Neural progenitor cell (in vitro differentiated cells): ENCODE results near the gene SCUBE2. TPM values are rescaled to one million over a fixed set of nuclear protein-coding genes. Genes with fewer than 3 reads are reported as not detected.
A peak's percentile ranks its signal among the peaks of the same experiment; 100 is the strongest.

ENCODE experiments used
- DNase-seq: peaks from one replicate; pipeline ENCODE4 v3.0.0-alpha.2; 2016; ENCODE audit warnings: low spot score
- H2AFZ ChIP-seq: fragments of 200-600 bp; sonication (generic); replicated peaks from 2 replicates; pipeline ENCODE4 v1.6.1; 2016; ENCODE audit warnings: antibody characterized with exemption
- H3F3A ChIP-seq: fragments of 200-600 bp; sonication (generic); 2 replicates; pipeline ENCODE4 v1.6.1; 2016; ENCODE audit warnings: antibody characterized with exemption, low read depth
- H3K27ac ChIP-seq: fragments of 200-600 bp; sonication (generic); 2 replicates; pipeline ENCODE4 v1.5.1; 2016; ENCODE audit warnings: mild to moderate bottlenecking
- H3K27me3 ChIP-seq: fragments of 200-600 bp; sonication (generic); 2 replicates; pipeline ENCODE4 v1.6.1; 2016; ENCODE audit warnings: mild to moderate bottlenecking, moderate library complexity
- H3K36me3 ChIP-seq: fragments of 200-600 bp; sonication (generic); 2 replicates; pipeline ENCODE4 v1.5.1; 2016
- H3K4me1 ChIP-seq: fragments of 200-600 bp; sonication (generic); 2 replicates; pipeline ENCODE4 v1.6.1; 2016; ENCODE audit warnings: mixed run types
- H3K4me2 ChIP-seq: fragments of 200-600 bp; sonication (generic); 2 replicates; pipeline ENCODE4 v1.6.1; 2016
- H3K4me3 ChIP-seq: fragments of 200-600 bp; sonication (generic); 2 replicates; pipeline ENCODE4 v1.5.1; 2016
- H3K79me2 ChIP-seq: fragments of 200-600 bp; sonication (generic); 2 replicates; pipeline ENCODE4 v1.6.1; 2016; ENCODE audit warnings: low read depth
- H3K9ac ChIP-seq: fragments of 200-600 bp; sonication (generic); 2 replicates; pipeline ENCODE4 v1.6.1; 2016
- H3K9me3 ChIP-seq: fragments of 200-600 bp; sonication (generic); 2 replicates; pipeline ENCODE4 v1.5.1; 2016; ENCODE audit warnings: low read depth
- H4K20me1 ChIP-seq: fragments of 200-600 bp; sonication (generic); 2 replicates; pipeline ENCODE4 v1.6.1; 2016; ENCODE audit warnings: low read depth
- H3K27ac Mint-ChIP-seq: 3 replicates; pipeline ENCODE4 v1.8.0; 2021; ENCODE audit warnings: mixed read lengths
- H3K27me3 Mint-ChIP-seq: 2 replicates; pipeline ENCODE4 v1.8.0; 2022; ENCODE audit warnings: low read depth, mild to moderate bottlenecking, inconsistent platforms, moderate library complexity, mixed read lengths; ENCODE audit not compliant: insufficient read depth
- H3K36me3 Mint-ChIP-seq: 3 replicates; pipeline ENCODE4 v1.8.0; 2021; ENCODE audit warnings: mixed read lengths
- H3K4me1 Mint-ChIP-seq: 3 replicates; pipeline ENCODE4 v1.8.0; 2021; ENCODE audit warnings: mixed read lengths
- H3K4me3 Mint-ChIP-seq: 3 replicates; pipeline ENCODE4 v1.8.0; 2021; ENCODE audit warnings: mild to moderate bottlenecking, moderate library complexity, mixed read lengths
- H3K9me3 Mint-ChIP-seq: 3 replicates; pipeline ENCODE4 v1.8.0; 2020; ENCODE audit warnings: mixed read lengths
- CTCF ChIP-seq: fragments of 200-600 bp; sonication (generic); IDR thresholded peaks from 2 replicates; pipeline ENCODE4 v1.5.1; 2017; ENCODE audit warnings: antibody characterized with exemption, mild to moderate bottlenecking
- EZH2 ChIP-seq: fragments of 200-600 bp; sonication (generic); IDR thresholded peaks from 2 replicates; pipeline ENCODE4 v1.6.1; 2017; ENCODE audit warnings: antibody characterized with exemption, mild to moderate bottlenecking, moderate library complexity
- EZH2phosphoT487 ChIP-seq: fragments of 200-600 bp; sonication (generic); IDR thresholded peaks from 2 replicates; pipeline ENCODE4 v1.6.1; 2017; ENCODE audit warnings: antibody characterized with exemption
- total RNA-seq: library from RNA; depleted of rRNA; stranded (reverse); fragments of >200 nt; gene quantifications from 2 replicates; pipeline ENCODE4 v1.2.3, GENCODE V29; 2015; ENCODE audit warnings: low replicate concordance

SCUBE2 gene
- total RNA-seq, 1 donor from 2014 or later = 42.1 TPM

GRCh38 chr11:9092853-9093778 lies 1.7 kb upstream of the SCUBE2 start:
- Histone ChIP-seq H3K79me2 (no peaks in the 10 kb centered on the region), H3F3A (peaks cover 17% of the 10 kb centered on the region), H4K20me1 (no peaks in the 10 kb centered on the region), H3K4me1 (peaks cover 22% of the 10 kb centered on the region), H3K9me3 (no peaks in the 10 kb centered on the region), H3K27me3 (peaks cover 48% of the 10 kb centered on the region), H3K36me3 (no peaks in the 10 kb centered on the region), H2AFZ (peak overlapping the region; percentile 28), H3K4me2 (peak overlapping the region; percentile 31), H3K4me3 (no peak overlapping the region), H3K9ac (no peak overlapping the region), H3K27ac (no peak overlapping the region)
- Mint-ChIP-seq H3K4me1 (peaks cover 19% of the 10 kb centered on the region), H3K9me3 (no peaks in the 10 kb centered on the region), H3K36me3 (no peaks in the 10 kb centered on the region), H3K27me3 (peaks cover 27% of the 10 kb centered on the region), H3K27ac (no peak overlapping the region), H3K4me3 (peak overlapping the region; percentile 65)
- TF ChIP-seq CTCF = peak; percentile 29
- TF ChIP-seq EZH2phosphoT487 = no peak
- no peak for DNase-seq

DNA sequence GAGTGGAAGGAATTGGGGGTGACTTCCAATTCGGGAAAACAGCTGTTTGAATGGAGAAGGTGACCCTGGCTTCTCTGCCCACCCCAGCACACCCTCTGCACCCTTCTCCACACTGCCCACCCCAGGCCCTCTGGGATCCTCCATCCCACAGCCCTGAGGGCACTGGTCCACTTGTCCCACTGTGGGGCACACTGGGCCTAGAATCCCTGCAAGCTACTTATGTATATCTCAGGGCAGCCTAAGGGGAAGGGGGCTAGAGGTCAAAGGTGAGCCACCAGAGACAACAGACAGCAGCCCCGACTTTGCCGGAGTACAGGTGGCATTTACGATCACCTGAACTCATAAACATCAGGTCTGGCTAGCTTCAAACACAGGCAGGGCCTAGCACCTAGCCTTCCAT lies 673 bp upstream of the SCUBE2 start:
- H3K4me2 ChIP-seq = peak overlapping the region; percentile 94
- TF ChIP-seq CTCF (no peak), EZH2 (no peak), EZH2phosphoT487 (no peak)
- peaks cover 27% of the 10 kb centered on the region for H3K27me3 Mint-ChIP-seq

DNA sequence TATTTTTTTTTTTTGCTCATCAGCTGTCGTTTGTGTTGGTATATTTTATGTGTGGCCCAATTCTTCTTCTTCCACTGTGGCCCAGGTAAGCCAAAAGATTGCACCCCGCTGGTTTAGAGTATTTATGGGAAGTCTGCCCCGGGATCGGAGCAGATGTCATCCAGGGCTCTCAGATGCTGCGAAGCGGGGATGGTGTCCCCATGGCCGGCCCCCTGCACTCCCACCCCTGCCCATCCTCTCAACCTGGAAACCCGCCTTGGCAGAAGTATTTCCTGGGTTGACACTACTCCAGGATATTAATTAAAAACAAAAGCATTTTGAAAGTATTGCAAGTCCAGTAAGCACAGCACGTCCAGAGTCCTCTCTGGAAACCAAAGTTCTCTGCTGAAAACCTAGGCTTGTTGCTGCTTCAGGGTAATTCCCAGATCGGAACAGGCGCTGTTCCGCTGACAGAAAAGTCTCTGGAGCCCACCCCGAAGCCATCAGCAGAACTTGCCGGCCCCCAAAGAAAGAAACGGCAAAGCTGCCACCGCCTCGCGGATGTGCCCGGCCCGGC lies 833 bp downstream of the SCUBE2 start:
- Mint-ChIP-seq H3K9me3 (no peaks in the 10 kb centered on the region), H3K27me3 (peaks cover 25% of the 10 kb centered on the region), H3K27ac (no peak overlapping the region), H3K36me3 (no peaks in the 10 kb centered on the region), H3K4me1 (peaks cover 19% of the 10 kb centered on the region), H3K4me3 (peak overlapping the region; percentile 87)
- H4K20me1 ChIP-seq = no peaks in the 10 kb centered on the region
- H3K9me3 ChIP-seq = no peaks in the 10 kb centered on the region
- peaks cover 22% of the 10 kb centered on the region for H3K4me1 ChIP-seq
- H3K27ac ChIP-seq = no peak overlapping the region
- H2AFZ ChIP-seq = peak overlapping the region; percentile 81
- H3K4me3 ChIP-seq = peak overlapping the region; percentile 65
- no peaks in the 10 kb centered on the region for H3K36me3 ChIP-seq
- no peak for TF ChIP-seq EZH2
- TF ChIP-seq CTCF = no peak
- H3K27me3 ChIP-seq = peaks cover 48% of the 10 kb centered on the region
- H3F3A ChIP-seq = peaks cover 17% of the 10 kb centered on the region
- H3K9ac ChIP-seq = no peak overlapping the region
- peak; percentile 31 for DNase-seq
- H3K79me2 ChIP-seq = no peaks in the 10 kb centered on the region
- peak overlapping the region; percentile 94 for H3K4me2 ChIP-seq

More for the DNA sequence above, 673 bp upstream of the SCUBE2 start:
- H3K27ac ChIP-seq = no peak overlapping the region
- H3K4me1 ChIP-seq = peaks cover 22% of the 10 kb centered on the region
- H3K9ac ChIP-seq = no peak overlapping the region
- peak overlapping the region; percentile 82 for H2AFZ ChIP-seq
- no peaks in the 10 kb centered on the region for H3K9me3 Mint-ChIP-seq
- H3K27ac Mint-ChIP-seq = no peak overlapping the region
- no peaks in the 10 kb centered on the region for H3K36me3 Mint-ChIP-seq
- H3K27me3 ChIP-seq = peaks cover 48% of the 10 kb centered on the region
- H4K20me1 ChIP-seq = no peaks in the 10 kb centered on the region
- peaks cover 19% of the 10 kb centered on the region for H3K4me1 Mint-ChIP-seq
- peak overlapping the region; percentile 65 for H3K4me3 Mint-ChIP-seq
- no peaks in the 10 kb centered on the region for H3K36me3 ChIP-seq
- no peaks in the 10 kb centered on the region for H3K79me2 ChIP-seq
- DNase-seq = no peak
- H3K4me3 ChIP-seq = peak overlapping the region; percentile 65
- peaks cover 17% of the 10 kb centered on the region for H3F3A ChIP-seq
- no peaks in the 10 kb centered on the region for H3K9me3 ChIP-seq
